GM19240 (cell line): ENCODE measurements around the gene LANCL1.

ENCODE experiments used
- DNase-seq: peaks from one replicate; pipeline ENCODE4 v3.0.0; 2011; ENCODE audit warnings: low spot score; ENCODE audit not compliant: insufficient read length

LANCL1 gene

GRCh38 chr2:210392469-210392881 lies 84.1 kb downstream of the LANCL1 start:
- DNase-seq, result no peak

GRCh38 chr2:210389856-210390255 lies 86.7 kb downstream of the LANCL1 start:
- no peak for DNase-seq

GRCh38 chr2:210388148-210388547 lies 88.4 kb downstream of the LANCL1 start:
- no peak for DNase-seq

GRCh38 chr2:210387074-210387473 lies 89.5 kb downstream of the LANCL1 start:
- DNase-seq, result no peak
